Cardiac fibroblast (primary cell): ENCODE results near the gene UST.

Source experiments
- DNase-seq, 2 donors: peaks; one replicate each; pipeline versions ENCODE4 v3.0.0 to v3.0.0-alpha.2; 2010; ENCODE audit warnings: low read depth in 2 of 2
- H3K4me3 ChIP-seq, 2 donors: replicated peaks in 1 of 2; 1 replicate in 1 of 2; 2 replicates in 1 of 2; pipeline ENCODE4 v1.5.1; 2011; ENCODE audit warnings: low read depth in 2 of 2, low read length in 2 of 2, mild to moderate bottlenecking in 2 of 2, moderate library complexity in 1 of 2
- CTCF ChIP-seq: IDR thresholded peaks from one replicate; pipeline ENCODE4 v1.5.1; 2011; ENCODE audit warnings: low read depth, mild to moderate bottlenecking, low read length, inconsistent platforms

Gene UST

GRCh38 chr6:148979014-148979901 lies 232.4 kb downstream of the UST start:
- no peak for DNase-seq
- TF ChIP-seq CTCF = no peak
- no peak overlapping the region for H3K4me3 ChIP-seq

GRCh38 chr6:148980234-148980633 lies 233.4 kb downstream of the UST start:
- no peak for TF ChIP-seq CTCF
- peak in 1 of 2 donors; percentile 28 for DNase-seq
- H3K4me3 ChIP-seq = no peak overlapping the region

- peak in 1 of 2 donors; percentile 18 for DNase-seq
- no peak for TF ChIP-seq CTCF
- H3K4me3 ChIP-seq = no peak overlapping the region
Measured at GRCh38 chr6:148981515-148981914, 234.7 kb downstream of the UST start.

DNA sequence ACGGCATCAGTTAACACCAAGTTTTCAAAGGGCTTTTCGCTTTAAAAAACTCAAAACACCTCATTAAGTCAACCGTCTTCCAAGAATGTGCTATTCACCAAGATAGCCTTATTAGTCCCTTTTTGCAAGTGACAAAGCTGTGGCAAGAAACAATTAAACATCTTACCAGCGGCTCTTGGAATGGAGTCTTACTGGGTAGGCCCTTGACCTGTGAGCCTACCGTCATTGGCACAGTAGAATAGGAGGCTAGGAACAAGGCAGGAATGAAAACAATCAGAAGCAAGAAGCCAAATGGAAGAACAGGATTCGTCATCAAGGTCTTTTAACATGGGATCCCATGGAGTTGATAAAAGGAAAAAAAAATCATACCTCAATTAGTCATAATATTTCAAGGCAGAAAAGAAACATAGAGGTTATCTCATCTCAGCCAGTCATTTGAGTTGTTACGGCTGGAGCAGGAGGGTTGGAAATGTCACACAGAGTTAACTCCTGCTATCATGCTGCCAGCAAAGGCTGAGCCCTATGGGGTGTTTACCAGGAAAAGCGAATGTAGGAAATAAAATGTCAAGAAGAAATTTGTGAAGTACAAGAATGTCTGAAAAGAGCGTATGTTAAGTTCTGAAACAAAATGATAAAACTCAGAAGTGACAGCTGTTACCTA lies 236.4 kb downstream of the UST start:
- H3K4me3 ChIP-seq = no peak overlapping the region
- TF ChIP-seq CTCF = no peak
- DNase-seq = peak in 1 of 2 donors; percentile 31

- no peak for DNase-seq
- no peak overlapping the region for H3K4me3 ChIP-seq
- no peak for TF ChIP-seq CTCF
Measured at GRCh38 chr6:148983966-148984365, 237.1 kb downstream of the UST start.

- no peak for TF ChIP-seq CTCF
- no peak for DNase-seq
- no peak overlapping the region for H3K4me3 ChIP-seq
Measured at GRCh38 chr6:148984531-148985056, 237.8 kb downstream of the UST start.
